Keratinocyte (primary cell): Measurements from ENCODE around the gene EME2.

Source experiments
- EZH2 ChIP-seq: IDR thresholded peaks from one replicate; pipeline ENCODE4 v1.6.1; 2012; ENCODE audit warnings: inconsistent platforms, mild to moderate bottlenecking, low read length, moderate library complexity
- TF ChIP-seq, protein P1 (sequence below), 3 experiments: IDR thresholded peaks in 1 of 3; conservative IDR thresholded peaks in 1 of 3; optimal IDR thresholded peaks in 1 of 3; 2 replicates in 2 of 3; 3 replicates in 1 of 3; pipeline versions ENCODE3 to v1.5.1; 2011; ENCODE audit warnings: low read length in 3 of 3, mild to moderate bottlenecking in 3 of 3, moderate library complexity in 2 of 3, control low read depth in 1 of 3, inconsistent platforms in 1 of 3; ENCODE audit not compliant: insufficient read depth in 2 of 3; ENCODE audit errors: extremely low read depth in 1 of 3

DNA sequence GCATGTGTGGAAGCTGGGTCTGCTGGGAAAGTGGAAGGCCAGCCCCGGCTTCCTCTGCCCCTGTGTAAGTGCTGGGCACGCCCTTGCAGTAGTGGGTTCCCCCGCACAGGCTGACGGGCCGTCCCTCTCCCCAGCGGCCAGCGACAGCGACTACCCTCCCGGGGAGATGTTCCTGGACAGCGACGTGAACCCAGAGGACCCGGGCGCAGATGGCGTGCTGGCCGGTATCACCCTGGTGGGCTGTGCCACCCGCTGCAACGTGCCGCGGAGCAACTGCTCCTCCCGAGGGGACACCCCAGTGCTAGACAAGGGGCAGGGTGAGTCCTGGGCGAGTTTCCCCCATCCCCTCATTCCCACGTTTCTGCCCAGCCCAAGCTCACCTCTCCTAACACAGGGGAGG, 6.8 kb upstream of the EME2 start:
- TF ChIP-seq, protein P1, sequence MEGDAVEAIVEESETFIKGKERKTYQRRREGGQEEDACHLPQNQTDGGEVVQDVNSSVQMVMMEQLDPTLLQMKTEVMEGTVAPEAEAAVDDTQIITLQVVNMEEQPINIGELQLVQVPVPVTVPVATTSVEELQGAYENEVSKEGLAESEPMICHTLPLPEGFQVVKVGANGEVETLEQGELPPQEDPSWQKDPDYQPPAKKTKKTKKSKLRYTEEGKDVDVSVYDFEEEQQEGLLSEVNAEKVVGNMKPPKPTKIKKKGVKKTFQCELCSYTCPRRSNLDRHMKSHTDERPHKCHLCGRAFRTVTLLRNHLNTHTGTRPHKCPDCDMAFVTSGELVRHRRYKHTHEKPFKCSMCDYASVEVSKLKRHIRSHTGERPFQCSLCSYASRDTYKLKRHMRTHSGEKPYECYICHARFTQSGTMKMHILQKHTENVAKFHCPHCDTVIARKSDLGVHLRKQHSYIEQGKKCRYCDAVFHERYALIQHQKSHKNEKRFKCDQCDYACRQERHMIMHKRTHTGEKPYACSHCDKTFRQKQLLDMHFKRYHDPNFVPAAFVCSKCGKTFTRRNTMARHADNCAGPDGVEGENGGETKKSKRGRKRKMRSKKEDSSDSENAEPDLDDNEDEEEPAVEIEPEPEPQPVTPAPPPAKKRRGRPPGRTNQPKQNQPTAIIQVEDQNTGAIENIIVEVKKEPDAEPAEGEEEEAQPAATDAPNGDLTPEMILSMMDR (optimal IDR thresholded peaks at IDR 0.05 in 1 of 3, IDR thresholded peaks at IDR 0.05 in 1 of 3, conservative IDR thresholded peaks at IDR 0.05 in 1 of 3; ENCODE audit: extremely low read depth in 1 of 3, insufficient read depth in 2 of 3, low read length in 3 of 3), result no peak
- no peak for TF ChIP-seq EZH2
